ENCODE results near the gene PCSK7.

PCSK7 gene

DNA sequence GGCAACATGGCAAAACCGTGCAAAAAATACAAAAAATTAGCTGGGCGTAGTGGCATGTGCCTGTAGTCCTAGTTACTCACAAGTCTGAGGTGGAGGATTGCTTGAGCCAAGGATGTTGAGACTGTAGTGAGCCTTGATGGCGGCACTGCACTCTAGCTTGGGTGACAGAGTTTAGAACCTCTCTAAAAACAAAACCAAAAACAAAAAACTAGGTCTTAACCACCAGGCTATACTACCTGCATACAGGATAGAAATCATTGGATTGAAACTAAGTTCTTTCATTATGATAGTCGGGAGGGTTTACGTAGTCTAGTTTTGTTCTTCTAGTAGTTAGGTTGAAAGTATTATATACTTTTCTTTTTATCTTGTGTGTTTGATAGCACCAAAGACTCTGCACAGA lies 6.3 kb upstream of the PCSK7 start:
- no peaks in the 10 kb centered on the region for H3K27me3 ChIP-seq (replicated peaks)
- TF ChIP-seq, protein P1, sequence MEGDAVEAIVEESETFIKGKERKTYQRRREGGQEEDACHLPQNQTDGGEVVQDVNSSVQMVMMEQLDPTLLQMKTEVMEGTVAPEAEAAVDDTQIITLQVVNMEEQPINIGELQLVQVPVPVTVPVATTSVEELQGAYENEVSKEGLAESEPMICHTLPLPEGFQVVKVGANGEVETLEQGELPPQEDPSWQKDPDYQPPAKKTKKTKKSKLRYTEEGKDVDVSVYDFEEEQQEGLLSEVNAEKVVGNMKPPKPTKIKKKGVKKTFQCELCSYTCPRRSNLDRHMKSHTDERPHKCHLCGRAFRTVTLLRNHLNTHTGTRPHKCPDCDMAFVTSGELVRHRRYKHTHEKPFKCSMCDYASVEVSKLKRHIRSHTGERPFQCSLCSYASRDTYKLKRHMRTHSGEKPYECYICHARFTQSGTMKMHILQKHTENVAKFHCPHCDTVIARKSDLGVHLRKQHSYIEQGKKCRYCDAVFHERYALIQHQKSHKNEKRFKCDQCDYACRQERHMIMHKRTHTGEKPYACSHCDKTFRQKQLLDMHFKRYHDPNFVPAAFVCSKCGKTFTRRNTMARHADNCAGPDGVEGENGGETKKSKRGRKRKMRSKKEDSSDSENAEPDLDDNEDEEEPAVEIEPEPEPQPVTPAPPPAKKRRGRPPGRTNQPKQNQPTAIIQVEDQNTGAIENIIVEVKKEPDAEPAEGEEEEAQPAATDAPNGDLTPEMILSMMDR (IDR thresholded peaks at IDR 0.05; ENCODE audit: low read depth, low read length, missing control alignments), result no peak
- H3K27ac ChIP-seq, result no peak overlapping the region
- H3K4me3 ChIP-seq (ENCODE audit: low read depth, low read length), result no peak overlapping the region
- H3K36me3 ChIP-seq (replicated peaks), result peaks cover 6% of the 10 kb centered on the region
- in situ Hi-C loops (cut with HindIII; ENCODE audit: low pct_ligation_motif_present, low sequenced_read_pairs), result no loop called here
- no peak for DNase-seq

DNA sequence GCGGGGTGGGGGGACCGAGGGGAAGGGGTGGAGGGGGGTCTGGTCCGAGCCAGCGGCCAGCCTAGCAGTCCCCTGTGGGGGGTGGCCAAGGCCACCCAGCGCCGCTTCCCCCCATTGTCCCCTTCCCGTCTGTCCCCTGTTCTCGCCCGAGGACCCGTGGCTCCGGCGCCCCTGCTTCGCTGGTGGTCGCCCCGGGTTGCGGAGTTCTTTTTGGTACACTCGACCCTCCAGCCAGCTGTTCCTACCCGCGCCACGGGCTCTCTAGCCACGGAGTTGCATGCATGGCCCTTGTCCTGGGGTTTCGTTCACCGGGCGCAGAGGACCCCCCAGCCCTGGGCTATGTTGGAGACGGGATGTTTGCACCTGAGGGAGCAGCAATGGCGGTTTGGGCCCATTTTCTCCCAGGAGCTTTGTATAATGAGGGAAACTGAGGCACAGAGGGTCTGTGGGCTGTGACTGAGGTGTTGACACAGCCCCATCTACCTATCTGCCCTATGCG lies 1.1 kb upstream of the PCSK7 start:
- peak overlapping the region; percentile 80 for H3K4me3 ChIP-seq (ENCODE audit: low read depth, low read length)
- TF ChIP-seq, protein P1 (IDR thresholded peaks at IDR 0.05; ENCODE audit: low read depth, low read length, missing control alignments), result no peak
- in situ Hi-C loops (cut with HindIII; ENCODE audit: low pct_ligation_motif_present, low sequenced_read_pairs), result no loop called here

DNA sequence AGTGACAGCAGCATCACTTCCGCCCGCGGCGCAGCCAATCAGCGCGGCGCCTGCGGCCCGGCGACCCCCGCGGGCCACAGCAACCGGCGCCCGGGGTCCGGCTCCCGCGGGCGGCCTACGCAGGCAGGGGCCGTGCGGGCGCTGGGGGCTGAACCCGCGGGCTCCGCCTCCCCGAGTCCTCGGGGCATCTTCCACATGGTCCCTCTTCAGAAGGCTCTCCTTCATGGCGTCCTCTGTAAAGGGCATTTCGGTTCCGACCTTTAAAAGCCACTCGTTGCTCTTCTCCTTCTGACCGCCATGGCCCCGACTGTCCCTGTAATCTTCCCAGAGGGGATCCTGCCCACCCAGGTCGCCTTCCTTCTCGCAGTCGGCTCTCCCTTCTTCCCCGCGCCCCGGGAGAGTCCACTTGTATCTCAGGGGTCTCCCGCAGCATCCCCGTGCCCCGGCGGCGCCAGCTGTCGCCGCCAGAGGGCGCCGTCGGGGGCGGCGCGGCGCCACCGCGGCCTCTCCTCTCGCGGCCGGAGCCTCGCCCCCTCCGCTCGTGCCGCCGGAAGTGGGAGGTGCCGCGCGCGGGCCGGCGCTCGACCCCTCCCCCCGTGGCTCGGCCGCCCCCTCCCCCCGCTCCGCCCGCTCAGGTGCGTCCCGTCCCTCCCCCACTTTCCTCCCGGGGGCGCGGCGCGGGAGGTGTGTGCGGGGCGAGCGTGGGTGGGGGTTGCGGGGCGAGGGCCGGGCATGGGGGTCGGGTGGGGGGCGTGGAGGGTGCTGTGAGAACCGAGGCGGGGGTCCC lies 412 bp upstream of the PCSK7 start, which contains the start of gene RNF214:
TSS of gene RNF214 (plus strand) at position 580 of the 787 bp plus-strand sequence. CDS start 1,602 bp downstream, outside the sequence.
- in situ Hi-C loops (cut with HindIII; ENCODE audit: low pct_ligation_motif_present, low sequenced_read_pairs), result no loop called here
- no peaks in the 10 kb centered on the region for H3K27me3 ChIP-seq (replicated peaks)
- peak within 1 kb of the TSS; percentile 94 for H3K4me3 ChIP-seq (ENCODE audit: low read depth, low read length)
- TF ChIP-seq, protein P1 (IDR thresholded peaks at IDR 0.05; ENCODE audit: low read depth, low read length, missing control alignments), result peak; percentile 67
- peaks cover 20% of the 10 kb centered on the region for H3K36me3 ChIP-seq (replicated peaks)
- peak within 1 kb of the TSS; percentile 51 for H3K27ac ChIP-seq
- DNase-seq, result peak; percentile 49

More for the DNA sequence above, 1.1 kb upstream of the PCSK7 start:
- H3K27ac ChIP-seq, result no peak overlapping the region
- peaks cover 13% of the 10 kb centered on the region for H3K36me3 ChIP-seq (replicated peaks)
- DNase-seq, result no peak
- H3K27me3 ChIP-seq (replicated peaks), result no peaks in the 10 kb centered on the region

DNA sequence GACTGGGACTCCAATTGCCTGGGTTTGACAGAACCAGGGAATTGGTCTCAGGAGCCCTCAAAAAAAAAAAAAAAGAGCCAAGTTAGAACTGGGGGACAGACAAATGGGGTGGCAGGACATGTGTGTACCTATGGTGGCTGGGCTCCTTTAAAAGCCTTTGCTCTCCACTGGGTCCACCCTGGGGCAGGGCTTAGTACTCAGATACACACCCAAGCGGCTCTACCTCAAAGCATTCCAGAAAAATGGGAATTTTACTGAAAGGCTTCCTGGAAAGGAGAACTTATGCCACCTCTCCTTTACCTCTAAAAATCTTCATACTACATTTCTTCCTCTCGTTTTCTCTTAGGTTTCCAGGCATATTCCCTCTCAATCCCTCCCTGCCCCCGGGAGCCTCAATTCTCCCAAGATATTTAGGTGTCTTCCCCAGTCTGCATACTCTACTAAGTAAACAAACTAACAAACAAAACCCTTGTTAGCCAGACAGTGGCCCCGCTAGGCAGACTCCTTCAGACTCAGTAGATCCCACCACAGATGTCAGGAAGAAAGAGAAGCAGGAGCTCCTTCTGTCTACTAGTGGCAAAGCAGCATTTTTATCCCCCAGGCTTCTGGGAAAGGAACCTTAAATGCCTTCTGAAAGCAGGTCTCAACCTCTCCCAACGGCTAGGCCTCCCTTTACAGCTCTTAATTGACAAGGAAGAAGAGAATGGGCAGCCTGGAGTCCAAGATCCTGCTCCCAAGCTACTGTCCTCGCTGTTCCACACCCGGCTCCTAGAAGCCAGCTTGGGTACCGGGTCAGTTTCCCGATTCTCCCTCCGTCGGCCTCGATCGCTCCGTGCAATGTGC lies 653 bp downstream of the PCSK7 start:
- TF ChIP-seq, protein P1 (IDR thresholded peaks at IDR 0.05; ENCODE audit: low read depth, low read length, missing control alignments), result no peak
- in situ Hi-C loops (cut with HindIII; ENCODE audit: low pct_ligation_motif_present, low sequenced_read_pairs), result no loop called here
- no peak for DNase-seq
- Histone ChIP-seq H3K36me3 (replicated peaks) (peaks cover 28% of the 10 kb centered on the region), H3K27ac (peak overlapping the region; percentile 51), H3K4me3 (ENCODE audit: low read depth, low read length) (peak overlapping the region; percentile 94), H3K27me3 (replicated peaks) (no peaks in the 10 kb centered on the region)

DNA sequence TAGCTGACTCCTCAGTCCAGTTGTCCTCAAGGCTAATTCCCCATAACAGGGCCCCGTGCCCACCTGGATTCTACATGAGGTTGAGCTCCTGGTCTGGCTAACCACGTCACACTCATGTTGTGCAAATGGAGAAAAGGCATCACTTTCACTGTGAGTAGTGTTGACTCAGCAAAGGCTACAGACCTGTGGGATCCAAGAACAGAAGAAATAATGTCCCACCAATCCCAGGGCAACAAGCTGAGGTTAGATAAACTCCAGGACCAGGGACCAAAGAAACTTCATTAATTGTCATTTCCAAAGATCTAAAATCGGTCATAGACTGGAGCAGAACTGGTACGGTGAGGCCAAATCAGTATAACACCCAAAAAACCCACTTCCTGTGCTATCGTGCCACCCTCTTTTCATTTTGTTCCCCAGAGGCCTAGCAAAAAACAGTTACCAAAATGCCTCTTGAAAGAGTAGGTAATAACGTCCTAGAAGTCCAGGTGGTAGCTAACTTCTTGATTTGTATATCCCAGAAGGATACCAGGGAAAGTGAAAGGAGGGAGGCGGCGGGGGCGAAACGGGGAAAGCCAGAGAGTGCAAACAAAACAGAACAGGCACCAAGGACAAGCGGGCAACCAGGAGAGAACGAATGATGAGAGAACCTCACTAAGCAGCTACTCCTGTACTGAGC lies 1.4 kb downstream of the PCSK7 start:
- Histone ChIP-seq H3K4me3 (ENCODE audit: low read depth, low read length) (peak overlapping the region; percentile 94), H3K27me3 (replicated peaks) (no peaks in the 10 kb centered on the region), H3K27ac (no peak overlapping the region), H3K36me3 (replicated peaks) (peaks cover 33% of the 10 kb centered on the region)
- in situ Hi-C loops (cut with HindIII; ENCODE audit: low pct_ligation_motif_present, low sequenced_read_pairs), result no loop called here
- TF ChIP-seq, protein P1 (IDR thresholded peaks at IDR 0.05; ENCODE audit: low read depth, low read length, missing control alignments), result no peak
- no peak for DNase-seq
